HEK293 (cell line): ENCODE data around the gene SCN8A.

ENCODE experiments used
- REPIN1 ChIP-seq: fragments of 450-650 bp; formaldehyde crosslinking; IDR thresholded peaks from 2 replicates; pipeline ENCODE4 v1.5.1; 2017; ENCODE audit warnings: missing biosample characterization, missing genetic modification characterization, low read depth
- SP2 ChIP-seq: fragments of 450-650 bp; formaldehyde crosslinking; IDR thresholded peaks from 2 replicates; pipeline ENCODE4 v1.5.1; 2016; ENCODE audit warnings: missing biosample characterization, missing genetic modification characterization
- ZFP41 ChIP-seq: fragments of 450-650 bp; formaldehyde crosslinking; IDR thresholded peaks from 2 replicates; pipeline ENCODE4 v1.5.1; 2016; ENCODE audit warnings: missing biosample characterization, missing genetic modification characterization, borderline replicate concordance

DNA sequence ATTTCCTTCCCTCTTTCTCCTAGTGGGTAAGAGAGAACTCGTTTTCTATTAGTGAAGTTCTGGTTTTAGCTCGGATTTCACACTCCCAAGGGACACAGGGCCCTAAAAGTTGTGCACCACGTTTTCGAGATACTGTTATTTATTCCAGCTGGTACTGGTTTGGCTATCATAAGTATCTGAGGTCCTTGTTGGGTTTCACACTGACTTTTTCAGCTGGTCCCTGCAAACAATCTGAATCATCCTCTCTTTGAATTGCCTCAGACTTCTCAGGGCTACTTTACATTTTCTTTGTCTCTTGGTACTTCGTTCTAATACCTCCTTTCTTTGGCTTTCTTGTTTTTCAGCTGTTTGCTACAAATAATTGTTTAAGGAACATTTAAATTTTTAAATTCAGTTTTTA, 75.7 kb downstream of the SCN8A start:
- TF ChIP-seq SP2 (tag by site-specific recombination) (no peak), ZFP41 (tag by site-specific recombination) (no peak), REPIN1 (tag by site-specific recombination) (no peak)
